Inflammatory macrophage treated with lipopolysaccharide for 4 hours (primary cell): ENCODE measurements around the gene RAPGEFL1.
A peak's percentile ranks its signal among the peaks of the same experiment; 100 is the strongest.
"Not testable (repeated sequence)": the region's sequence is repeated elsewhere in the genome, so short reads cannot be mapped to it uniquely, and the experiment has no call there.

ENCODE experiments used
- DNase-seq: peaks from one replicate; pipeline ENCODE4 v3.0.0-alpha.2; 2020

RAPGEFL1 gene

DNA sequence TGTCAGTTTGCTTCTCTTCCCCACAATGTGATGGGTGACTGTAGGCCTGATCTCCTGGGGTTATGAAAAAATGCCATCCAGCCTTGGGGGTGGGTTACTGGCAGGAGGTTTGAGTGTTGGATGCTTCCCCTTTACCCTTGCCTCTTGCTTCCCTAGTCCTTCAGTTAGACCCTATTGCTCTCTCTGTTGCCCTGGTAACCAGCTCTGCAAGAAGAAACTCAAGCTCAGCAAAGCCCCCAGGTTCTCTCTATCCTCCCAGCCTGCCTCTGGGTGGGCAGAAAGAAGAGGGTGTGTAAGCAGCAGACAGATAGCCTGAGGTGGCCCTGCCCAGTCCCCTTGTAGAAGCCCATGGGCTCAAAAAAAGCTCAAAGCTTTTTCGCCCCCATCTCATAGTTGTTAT lies 2.8 kb upstream of the RAPGEFL1 start:
- no peak for DNase-seq

DNA sequence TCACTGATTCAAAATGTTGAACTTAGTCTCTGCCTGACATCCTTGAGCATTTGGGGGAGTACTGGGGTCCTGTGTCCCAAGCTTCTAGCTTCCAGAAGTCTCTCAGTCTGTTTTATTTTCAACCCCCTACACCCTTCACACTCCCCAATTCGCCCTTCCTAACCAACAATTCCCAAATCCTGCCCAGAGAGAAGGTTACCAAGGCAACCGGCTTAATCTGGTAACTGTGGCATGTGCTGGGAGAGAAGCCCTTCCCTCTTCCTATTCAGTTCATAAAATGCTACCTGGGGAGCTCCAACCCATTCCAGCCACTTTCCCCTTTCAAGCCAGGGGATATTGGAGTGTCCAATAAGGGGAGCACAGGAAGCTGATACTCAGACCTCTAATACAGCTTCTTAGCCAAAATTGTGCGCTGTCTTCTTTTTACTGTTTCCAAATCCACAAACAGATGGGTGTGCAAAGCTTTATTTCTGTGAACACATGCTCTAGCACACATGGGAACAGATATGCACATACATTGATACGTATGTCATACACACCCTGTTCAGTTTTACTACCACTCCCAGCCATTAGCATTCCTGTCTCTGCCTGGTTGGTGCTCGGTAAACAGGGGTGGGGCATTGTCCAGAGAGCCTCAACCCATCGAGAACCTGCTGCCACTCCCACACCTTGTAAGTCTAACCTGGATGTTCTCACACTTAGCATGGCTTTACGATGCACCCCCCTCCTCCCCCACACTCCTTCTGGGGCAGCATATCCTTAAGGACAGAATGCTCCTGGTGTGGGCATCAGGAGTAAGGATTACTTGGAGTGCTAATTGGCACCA lies 1.1 kb upstream of the RAPGEFL1 start:
- DNase-seq, result no peak

DNA sequence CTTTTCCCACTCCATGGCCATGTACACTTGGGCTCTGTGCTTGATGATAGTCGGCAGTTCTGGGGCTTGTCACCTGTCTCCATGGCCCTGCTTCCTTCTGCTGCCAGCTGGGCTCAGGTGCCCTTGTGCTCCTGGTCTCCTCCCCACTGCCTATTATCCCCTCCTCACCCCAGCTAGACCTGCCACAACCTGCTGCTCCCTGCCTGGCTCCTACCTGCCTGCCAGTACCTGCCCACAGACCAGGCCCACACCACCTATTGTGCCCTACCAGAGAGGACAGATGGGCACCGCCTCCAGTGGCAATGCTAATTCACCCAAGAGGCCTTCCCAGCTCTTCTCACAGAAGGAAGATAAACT lies 538 bp upstream of the RAPGEFL1 start:
- no peak for DNase-seq

DNA sequence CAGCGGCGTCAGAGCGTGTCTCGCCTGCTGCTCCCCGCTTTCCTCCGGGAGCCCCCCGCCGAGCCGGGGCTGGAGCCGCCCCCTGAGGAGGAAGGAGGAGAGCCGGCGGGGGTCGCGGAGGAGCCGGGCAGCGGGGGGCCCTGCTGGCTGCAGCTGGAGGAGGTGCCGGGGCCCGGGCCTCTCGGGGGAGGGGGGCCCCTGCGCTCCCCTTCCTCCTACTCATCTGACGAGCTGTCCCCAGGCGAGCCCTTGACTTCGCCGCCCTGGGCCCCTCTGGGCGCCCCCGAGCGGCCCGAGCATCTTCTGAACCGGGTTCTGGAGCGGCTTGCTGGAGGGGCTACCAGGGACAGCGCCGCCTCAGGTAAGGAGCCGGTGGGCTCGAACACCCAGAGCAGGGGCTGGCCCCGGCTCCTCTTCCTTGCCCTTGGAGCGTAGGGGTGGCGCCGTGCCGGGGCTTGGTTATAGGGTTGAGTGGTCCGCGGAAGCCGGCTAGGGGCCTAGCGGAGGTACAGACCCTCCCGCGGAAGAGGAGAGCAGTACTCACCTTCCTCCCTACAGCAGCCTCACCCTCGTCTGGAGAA lies 841 bp downstream of the RAPGEFL1 start:
- DNase-seq, result no peak

DNA sequence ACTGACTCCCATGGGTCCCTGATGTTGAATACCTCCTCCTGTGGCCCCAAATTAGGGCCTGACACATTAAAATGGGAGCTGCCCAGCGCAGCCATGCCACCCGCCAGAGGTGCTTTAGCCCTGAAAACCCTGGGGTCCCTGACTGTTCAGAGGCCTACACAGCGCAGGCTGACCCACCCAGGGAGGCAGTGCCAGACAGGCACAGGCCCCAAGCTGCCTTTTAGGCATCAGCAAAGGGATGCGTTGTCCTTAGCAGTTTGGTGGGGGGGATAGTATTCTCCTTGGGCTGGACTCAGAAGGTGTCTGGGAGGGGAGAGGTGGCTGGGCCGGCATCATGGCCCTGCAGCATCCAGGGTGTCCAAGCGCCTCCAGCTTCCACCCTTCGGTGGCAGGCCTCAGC lies 1.4 kb downstream of the RAPGEFL1 start:
- no peak for DNase-seq

DNA sequence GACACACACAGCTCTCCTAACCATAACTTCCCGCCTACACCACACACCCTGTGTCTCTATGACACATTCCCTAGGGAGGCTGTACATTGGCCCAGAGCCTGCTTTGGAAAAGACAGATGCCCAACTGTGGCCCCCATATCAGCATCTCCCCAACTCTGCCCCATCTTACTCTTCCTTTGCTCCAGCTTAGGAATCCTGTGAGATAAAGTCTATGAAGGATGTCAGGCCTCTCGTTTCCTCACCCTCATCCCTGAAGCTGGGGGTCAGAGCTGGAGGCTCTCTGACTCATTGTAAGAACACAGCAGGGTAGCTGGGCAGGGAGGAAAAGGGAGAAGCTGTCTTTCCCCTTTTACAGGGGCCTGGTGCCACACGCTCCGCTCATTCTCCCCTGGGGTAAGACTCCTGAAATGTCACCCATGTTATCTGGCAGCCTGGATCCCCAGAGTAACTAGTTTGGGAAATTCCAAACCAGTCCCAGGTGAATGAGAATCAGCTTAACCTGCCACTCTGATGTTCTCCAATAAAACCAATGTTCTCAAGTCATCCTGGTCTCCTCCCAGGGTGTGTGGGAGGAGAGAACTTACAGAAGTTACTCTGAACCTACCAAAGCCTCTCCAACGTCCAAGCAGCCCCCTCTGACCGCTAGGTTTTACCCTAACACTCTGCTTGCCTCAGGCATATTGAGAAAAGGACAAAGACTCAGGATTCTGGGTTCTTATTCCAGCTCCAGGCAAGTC lies 2.8 kb downstream of the RAPGEFL1 start:
- peak; percentile 22 for DNase-seq

DNA sequence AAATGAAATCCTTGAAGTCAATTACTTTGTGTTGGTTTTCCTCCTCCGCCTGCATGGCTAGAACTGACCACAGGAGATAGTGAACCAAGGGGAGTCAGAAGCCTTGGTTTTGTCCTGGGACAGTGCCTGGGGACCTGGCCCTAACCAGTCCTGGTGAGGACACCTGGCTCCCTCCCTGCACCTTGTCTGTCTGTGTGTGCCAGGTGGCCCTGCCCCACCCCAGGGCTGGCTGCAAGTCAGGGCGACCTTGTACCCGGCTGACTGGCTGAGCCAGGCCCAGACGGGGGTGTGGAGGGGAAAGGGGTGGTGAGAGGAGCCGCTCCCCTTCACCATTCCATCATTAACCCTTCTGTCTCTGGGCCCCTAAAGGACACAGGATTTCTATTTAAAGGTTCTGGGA lies 3.4 kb downstream of the RAPGEFL1 start:
- no peak for DNase-seq

DNA sequence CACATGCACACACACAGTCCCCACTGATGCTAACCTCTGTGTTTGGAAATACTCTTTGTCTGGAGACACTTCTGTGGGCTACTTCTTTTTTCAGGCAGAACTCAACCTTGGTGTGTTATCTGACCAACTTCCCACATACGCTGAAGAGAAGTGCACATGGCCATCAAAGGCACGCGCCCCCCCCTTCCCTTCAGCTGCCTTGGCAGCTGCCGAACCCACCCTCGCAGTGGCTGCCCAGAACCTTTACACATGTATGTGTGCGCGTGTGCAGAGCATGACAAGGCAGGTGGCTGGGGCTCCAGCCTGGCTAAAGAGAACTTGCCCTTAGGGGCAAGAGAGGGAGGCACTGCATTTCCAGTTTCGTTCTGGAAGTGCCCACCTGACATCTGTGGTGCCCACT lies 3.9 kb downstream of the RAPGEFL1 start:
- DNase-seq, result no peak

DNA sequence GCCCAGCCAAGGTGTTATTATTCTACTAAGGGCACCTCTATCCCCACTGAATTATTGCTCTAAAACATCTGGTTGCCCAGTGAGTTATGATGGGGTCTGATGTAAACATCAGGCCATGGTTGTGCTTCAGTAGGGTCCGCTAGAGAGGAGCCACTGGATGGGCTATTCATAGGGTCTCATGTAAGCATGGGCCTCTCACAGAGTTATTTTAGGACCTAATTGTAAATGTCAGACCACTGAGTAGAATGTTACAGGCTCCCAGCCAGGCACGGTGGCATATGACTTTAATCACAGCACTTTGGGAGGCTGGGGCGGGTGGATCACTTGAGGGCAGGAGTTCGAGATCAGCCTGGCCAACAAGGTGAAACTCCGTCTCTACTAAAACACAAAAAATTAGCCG lies 5.3 kb downstream of the RAPGEFL1 start:
- DNase-seq, result no peak

DNA sequence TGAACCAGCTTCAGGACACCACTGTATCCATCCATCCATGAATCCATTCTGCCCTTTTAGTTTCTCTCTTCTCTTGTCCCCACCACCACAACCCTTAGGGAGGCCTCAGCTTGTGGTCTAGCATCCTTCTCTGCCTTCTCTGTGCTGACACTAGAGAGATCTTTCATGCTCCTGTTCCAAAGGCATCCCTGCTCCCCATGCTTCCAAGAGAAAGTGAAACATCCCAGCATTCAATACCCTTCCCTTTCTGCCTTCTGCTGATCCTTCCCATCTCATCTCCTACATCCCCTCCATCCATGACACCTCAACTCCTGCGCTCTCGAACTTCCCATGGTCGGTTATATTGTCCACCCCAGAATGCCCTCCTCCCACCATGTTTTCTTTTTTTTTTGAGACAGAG lies 10.0 kb downstream of the RAPGEFL1 start:
- no peak for DNase-seq

DNA sequence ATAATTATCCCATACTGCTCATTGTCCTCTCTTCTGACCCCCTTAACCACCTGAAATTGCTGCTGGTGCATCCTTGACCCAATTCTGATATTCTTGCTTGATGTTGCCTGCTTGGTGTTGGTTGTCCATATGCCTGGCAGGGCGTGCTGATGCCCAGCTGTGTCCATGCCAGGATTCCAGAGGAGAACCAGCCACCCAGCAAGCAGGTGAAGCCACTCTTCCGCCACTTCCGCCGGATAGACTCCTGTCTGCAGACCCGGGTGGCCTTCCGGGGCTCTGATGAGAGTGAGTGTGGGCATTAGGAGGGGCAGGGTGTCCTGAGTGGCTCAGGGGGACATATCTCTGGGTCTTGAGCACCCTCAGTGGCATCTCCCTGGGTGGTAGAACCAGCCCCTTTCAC lies 11.4 kb downstream of the RAPGEFL1 start:
- DNase-seq, result no peak

DNA sequence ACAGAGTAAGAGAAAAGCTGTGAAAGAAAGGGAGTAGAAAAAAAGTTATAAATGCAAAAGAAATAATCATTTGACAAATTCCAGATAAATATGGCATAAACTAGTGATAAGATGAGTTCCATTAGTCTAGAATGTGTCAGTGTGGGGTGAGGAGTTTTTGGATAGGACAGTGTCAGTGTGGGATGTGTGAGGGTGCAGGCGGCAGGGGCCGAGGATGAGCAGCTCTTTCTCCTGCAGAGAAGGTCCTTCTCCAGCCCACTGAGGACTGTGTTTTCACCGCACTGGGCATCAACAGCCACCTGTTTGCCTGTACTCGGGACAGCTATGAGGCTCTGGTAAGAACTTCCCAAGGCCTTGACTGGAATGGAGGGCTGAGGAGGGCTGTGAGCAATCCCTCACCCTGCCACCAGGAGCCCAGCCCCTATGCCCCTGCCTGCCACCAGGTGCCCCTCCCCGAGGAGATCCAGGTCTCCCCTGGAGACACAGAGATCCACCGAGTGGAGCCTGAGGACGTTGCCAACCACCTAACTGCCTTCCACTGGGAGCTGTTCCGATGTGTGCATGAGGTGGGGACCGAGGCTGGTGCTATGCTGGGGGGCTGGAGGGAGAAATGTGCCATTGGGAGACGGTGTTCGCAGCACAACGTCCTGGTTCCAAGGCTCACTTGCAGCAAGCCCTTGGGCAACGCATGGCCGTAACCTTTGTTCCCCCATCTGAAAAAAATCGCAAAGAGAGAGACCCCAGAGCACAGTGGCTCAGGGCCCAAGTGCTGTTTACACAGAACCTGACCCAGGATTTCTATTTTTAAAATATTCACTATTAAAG lies 13.1 kb downstream of the RAPGEFL1 start:
- DNase-seq, result no peak

DNA sequence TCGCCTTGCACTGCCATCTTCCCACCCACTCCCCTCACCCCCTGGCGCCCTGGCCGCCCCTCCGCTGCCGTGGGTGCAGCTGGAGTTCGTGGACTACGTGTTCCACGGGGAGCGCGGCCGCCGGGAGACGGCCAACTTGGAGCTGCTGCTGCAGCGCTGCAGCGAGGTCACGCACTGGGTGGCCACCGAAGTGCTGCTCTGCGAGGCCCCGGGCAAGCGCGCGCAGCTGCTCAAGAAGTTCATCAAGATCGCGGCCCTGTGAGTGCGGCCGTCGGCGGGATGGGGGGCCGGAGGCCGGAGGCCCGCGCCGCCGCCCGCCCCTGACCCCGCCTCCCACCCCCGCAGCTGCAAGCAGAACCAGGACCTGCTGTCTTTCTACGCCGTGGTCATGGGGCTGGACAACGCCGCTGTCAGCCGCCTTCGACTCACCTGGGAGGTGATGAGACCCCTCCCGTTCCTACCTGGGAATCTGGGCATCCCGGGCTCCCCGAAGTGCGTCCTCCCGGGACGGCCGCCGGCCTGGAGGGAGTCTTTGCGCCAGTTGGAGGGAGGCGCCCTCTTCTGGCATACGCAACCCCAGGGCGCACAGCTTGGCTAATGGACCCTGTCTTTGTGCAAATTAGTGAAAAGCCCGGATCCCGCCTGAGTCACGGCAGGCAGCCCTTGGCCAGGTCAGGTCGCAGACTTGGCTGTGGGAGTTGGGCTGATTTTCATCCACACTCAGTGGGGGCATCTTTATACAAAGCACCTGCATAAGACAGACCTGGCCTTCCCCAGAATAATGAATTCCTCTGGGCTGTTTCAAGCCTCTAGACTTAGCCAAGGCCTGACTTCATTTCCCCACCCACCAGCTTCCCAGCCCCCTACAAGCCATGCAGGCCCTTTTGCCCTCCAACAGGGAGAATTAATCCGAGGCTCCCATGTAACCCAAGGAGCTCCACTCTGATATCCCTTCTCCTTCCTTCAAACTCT lies 14.3 kb downstream of the RAPGEFL1 start:
- DNase-seq, result peak; percentile 67

DNA sequence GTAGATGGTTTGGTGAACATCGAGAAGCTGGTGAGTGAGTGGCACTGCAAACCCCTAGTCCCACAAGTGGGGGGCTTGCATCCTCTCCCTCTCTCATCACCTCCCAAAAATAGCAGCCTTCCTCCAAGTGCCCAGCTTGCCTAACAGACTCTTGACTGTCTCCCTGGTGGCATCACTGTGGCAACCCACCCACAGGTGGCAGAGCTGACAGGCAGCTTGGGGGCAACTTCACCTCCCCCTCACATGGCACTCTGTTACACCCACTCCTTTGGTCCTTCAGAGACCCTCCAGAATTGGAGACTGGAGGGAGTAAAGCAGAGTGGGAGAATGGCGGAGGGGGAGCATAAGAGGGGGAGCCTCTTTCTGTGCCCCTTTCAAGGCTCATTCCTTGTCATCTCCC lies 15.7 kb downstream of the RAPGEFL1 start:
- DNase-seq, result no peak

DNA sequence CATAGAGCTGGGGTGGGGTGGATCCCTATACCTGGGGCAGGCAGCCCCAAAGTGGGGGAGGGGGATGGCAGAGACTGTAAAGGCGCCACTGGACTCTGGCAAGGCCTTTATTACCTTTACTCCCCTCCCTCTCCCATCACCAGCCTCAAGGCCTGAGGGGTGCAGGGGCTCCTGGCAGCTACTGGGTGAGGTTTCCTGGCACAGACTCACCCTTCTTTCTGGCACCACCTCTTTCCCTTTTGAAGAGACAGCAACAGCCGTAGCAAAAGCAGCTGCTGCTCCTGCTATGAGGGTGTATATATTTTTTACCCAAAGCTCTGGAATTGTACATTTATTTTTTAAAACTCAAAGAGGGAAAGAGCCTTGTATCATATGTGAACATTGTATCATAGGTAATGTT lies 17.6 kb downstream of the RAPGEFL1 start:
- DNase-seq, result no peak

DNA sequence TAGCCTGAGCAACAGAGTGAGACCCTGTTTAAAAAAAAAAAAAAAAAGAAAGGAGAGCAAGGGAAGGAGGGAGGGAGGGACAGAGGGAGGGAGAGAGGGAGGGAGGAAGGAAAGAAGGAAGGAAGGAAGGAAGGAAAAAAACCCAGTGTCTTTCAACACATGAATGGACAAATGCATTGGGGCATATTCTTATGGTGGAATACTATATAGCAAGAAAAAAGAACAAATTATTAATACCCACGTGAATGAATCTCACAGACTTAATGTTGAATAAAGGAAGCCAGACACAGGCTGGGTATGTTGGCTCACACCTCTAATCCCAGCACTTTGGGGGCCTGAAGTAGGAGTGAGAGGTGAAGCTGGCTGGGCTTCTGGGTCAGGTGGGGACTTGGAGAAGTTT lies 20.3 kb downstream of the RAPGEFL1 start:
- no peak for DNase-seq

DNA sequence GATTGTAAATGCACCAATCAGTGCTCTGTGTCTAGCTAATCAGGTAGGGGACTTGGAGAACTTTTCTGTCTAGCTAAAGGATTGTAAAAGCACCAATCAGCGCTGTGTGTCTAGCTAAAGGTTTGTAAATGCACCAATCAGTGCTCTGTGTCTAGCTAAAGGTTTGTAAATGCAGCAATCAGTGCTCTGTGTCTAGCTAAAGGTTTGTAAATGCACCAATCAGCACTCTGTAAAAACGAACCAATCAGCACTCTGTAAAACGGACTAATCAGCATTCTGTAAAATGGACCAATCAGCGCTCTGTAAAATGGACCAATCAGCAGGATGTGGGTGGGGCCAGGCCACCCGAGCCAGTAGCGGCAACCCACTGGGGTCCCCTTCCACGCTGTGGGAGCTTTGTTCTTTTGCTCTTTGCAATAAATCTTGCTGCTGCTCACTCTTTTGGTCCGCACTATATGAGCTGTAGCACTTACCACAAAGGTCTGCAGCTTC lies 20.7 kb downstream of the RAPGEFL1 start:
- not testable (repeated sequence) for DNase-seq

DNA sequence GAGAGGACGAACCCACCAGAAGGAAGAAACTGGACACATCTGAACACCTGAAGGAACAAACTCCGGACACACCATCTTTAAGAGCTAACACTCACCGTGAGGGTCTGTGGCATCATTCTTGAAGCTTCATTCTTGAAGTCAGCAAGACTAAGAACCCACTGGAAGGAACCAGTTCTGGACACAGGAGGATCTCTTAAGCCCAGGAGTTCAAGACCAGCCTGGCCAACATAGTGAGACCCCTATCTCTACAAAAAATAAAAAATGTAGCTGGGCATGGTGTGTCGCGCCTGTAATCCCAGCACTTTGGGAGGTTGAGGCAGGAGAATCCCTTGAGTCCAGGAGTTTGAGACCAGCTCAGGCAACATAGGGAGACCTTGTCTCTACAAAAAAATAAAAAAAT lies 21.3 kb downstream of the RAPGEFL1 start:
- no peak for DNase-seq

DNA sequence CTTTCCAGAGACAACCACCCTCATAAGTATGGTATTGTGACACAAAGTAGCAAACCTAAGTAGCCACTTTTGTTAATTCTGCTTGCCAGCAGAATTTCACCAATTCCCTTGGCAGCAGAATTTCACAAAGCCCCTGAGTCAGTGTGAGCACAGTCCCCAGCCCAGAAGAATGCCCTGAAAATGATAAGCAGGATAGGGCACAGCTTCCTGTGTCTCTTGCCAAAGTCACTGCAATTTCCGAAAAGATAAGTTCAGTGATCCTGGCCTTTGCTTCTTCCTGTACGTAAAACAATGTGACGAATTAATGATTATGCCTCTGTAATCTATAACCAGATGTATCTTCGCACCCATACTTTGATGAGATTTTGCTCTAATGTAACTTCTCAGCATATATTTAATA lies 25.9 kb downstream of the RAPGEFL1 start:
- DNase-seq, result no peak

DNA sequence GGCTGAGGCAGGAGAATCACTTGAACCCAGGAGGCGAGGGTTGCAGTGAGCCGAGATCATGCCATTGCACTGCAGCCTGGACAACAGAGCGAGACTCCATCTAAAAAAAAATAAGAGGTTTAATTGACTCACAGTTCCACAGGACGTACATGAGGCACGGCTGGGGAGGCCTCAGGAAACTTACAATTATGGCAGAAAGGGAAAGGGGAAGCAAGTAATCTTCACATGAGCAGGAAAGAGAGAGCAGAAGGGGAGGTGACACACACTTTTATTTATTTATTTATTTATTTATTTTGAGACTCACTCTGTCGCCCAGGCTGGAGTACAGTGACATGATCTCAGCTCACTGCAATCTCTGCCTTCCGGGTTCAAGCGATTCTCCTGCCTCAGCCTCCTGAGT lies 28.9 kb downstream of the RAPGEFL1 start:
- peak; percentile 35 for DNase-seq

DNA sequence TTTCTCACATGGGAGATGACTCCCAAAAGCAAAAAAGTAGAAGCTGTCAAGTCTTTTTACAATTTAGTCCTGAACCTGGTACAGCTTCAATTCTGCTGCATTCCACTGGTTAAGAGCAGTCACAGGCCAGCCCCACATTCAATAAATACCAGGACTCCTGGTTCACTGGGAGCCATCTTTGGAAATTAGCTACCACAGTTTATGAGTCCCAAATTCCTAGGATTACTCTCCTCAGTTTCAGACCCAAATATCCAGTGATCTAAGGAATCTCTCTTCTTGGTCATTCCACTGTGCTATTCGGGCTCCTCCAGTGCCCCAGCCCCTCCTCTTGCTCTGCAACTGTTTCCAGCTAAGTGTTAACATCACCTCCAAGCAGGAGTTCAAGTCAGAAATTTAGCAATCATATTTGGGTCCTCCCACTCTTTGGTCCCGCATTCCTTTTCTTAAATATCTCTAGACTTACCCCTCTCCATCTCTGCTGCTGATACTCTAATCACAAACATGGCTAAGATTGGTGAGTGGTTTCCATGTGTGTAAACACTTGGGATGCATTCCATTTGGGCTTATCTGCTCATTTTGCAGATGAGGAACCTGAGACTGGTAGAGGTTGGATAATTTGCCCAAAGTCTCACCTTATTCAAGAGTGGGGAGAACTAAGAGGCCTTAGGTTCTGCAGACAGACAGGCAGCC lies 32.3 kb downstream of the RAPGEFL1 start:
- no peak for DNase-seq
